GM19193 (cell line): Measurements from ENCODE around the gene YIPF6.

ENCODE experiments used
- POLR2A ChIP-seq: IDR thresholded peaks from 4 replicates; pipeline ENCODE4 v1.6.1; 2011; ENCODE audit not compliant: insufficient read depth, insufficient read length; ENCODE audit errors: extremely low read depth

The YIPF6 gene

GRCh38 chrX:68498044-68498507 is 775 bp upstream of the YIPF6 start:
- no peak for TF ChIP-seq POLR2A

- no peak for TF ChIP-seq POLR2A
Observed at GRCh38 chrX:68499543-68500504, 973 bp downstream of the YIPF6 start.

GRCh38 chrX:68503836-68504636 is 5.2 kb downstream of the YIPF6 start:
- TF ChIP-seq POLR2A, result no peak

GRCh38 chrX:68506649-68507048 is 7.8 kb downstream of the YIPF6 start:
- TF ChIP-seq POLR2A, result no peak

- TF ChIP-seq POLR2A, result no peak
Observed at GRCh38 chrX:68508799-68509198, 9.9 kb downstream of the YIPF6 start.

- no peak for TF ChIP-seq POLR2A
Observed at GRCh38 chrX:68511255-68511654, 12.4 kb downstream of the YIPF6 start.

GRCh38 chrX:68532831-68533533 is 34.1 kb downstream of the YIPF6 start:
- TF ChIP-seq POLR2A, result no peak

GRCh38 chrX:68533656-68534055 is 34.8 kb downstream of the YIPF6 start:
- TF ChIP-seq POLR2A, result no peak

GRCh38 chrX:68534691-68535090 is 35.8 kb downstream of the YIPF6 start:
- no peak for TF ChIP-seq POLR2A

- no peak for TF ChIP-seq POLR2A
Observed at GRCh38 chrX:68536429-68536828, 37.6 kb downstream of the YIPF6 start.

- no peak for TF ChIP-seq POLR2A
Observed at GRCh38 chrX:68536884-68537283, 38.0 kb downstream of the YIPF6 start.

- no peak for TF ChIP-seq POLR2A
Observed at GRCh38 chrX:68550193-68550592, 51.3 kb downstream of the YIPF6 start.

- TF ChIP-seq POLR2A, result no peak
Observed at GRCh38 chrX:68556036-68556435, 57.2 kb downstream of the YIPF6 start.

GRCh38 chrX:68568136-68568535 is 69.3 kb downstream of the YIPF6 start:
- no peak for TF ChIP-seq POLR2A

- TF ChIP-seq POLR2A, result no peak
Observed at GRCh38 chrX:68570598-68570997, 71.7 kb downstream of the YIPF6 start.

- no peak for TF ChIP-seq POLR2A
Observed at GRCh38 chrX:68571292-68571609, 72.4 kb downstream of the YIPF6 start.
